ENCODE measurements around the gene LAMB1. TPM values are rescaled to one million over a fixed set of nuclear protein-coding genes. Genes with fewer than 3 reads are reported as not detected.
"Not testable (repeated sequence)": the region's sequence is repeated elsewhere in the genome, so short reads cannot be mapped to it uniquely, and the experiment has no call there.

LAMB1 gene
- total and polyA plus RNA-seq, 2 donors from 2014 or later, result 140 to 312 TPM

DNA sequence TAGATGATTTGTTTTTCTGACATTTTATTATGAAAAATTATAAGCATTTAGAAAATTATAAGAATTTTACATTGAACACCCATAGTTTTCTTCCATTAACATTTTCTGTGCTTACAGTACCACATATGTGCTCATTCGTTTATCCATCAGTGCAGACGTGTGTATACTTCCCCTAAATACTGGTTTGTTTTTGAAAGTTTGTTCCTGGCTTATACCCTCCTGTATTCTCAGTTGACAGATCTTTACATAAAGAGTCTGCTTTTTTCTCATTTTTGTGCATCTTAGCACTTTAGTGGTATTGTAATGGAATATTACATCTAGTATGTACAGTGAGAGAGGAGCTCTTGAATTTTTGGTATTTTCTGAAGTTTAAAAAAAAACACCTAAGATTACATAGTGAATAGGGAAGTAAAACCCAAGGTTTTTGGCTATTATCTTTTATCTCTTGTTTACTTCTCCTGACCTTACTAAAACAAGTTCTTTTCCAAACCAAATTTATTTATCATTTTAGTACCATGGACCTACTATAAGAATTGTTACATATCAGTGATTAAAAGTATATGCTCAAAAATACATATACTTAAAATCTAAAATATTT lies 103.9 kb downstream of the LAMB1 start:
- Histone ChIP-seq H3K27me3 (ENCODE audit: control insufficient read depth, insufficient read depth, low read length) (no peaks in the 10 kb centered on the region), H3K27ac (ENCODE audit: low read depth in 2 of 2, low read length in 2 of 2) (no peak overlapping the region), H3K9ac (ENCODE audit: low read length in 3 of 3) (no peak overlapping the region), H3K4me3 (ENCODE audit: low read length in 3 of 3) (no peak overlapping the region), H3K4me1 (ENCODE audit: control insufficient read depth in 2 of 3, insufficient read depth in 2 of 3, low read depth in 1 of 3, low read length in 3 of 3) (no peaks in the 10 kb centered on the region), H3K9me3 (ENCODE audit: control insufficient read depth in 2 of 3, insufficient read depth in 1 of 3, low read length in 3 of 3) (no peaks in the 10 kb centered on the region), H3K36me3 (ENCODE audit: control insufficient read depth in 2 of 3, insufficient read depth in 3 of 3, low read length in 3 of 3) (peaks cover 0 to 19% (median 7%) of the 10 kb centered on the region in 3 donors)
- FAIRE-seq, result no peak
- DNase-seq, result no peak
- intact Hi-C loops (cut with DNase I), result no loop called here
- TF ChIP-seq, protein P1, sequence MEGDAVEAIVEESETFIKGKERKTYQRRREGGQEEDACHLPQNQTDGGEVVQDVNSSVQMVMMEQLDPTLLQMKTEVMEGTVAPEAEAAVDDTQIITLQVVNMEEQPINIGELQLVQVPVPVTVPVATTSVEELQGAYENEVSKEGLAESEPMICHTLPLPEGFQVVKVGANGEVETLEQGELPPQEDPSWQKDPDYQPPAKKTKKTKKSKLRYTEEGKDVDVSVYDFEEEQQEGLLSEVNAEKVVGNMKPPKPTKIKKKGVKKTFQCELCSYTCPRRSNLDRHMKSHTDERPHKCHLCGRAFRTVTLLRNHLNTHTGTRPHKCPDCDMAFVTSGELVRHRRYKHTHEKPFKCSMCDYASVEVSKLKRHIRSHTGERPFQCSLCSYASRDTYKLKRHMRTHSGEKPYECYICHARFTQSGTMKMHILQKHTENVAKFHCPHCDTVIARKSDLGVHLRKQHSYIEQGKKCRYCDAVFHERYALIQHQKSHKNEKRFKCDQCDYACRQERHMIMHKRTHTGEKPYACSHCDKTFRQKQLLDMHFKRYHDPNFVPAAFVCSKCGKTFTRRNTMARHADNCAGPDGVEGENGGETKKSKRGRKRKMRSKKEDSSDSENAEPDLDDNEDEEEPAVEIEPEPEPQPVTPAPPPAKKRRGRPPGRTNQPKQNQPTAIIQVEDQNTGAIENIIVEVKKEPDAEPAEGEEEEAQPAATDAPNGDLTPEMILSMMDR (IDR thresholded peaks at IDR 0.05; ENCODE audit: borderline replicate concordance, extremely low read depth, insufficient read depth), result no peak

- H3K27ac ChIP-seq (ENCODE audit: low read depth in 2 of 2, low read length in 2 of 2), result peak overlapping the region in 1 of 2 donors; percentile 33
- H3K36me3 ChIP-seq (ENCODE audit: control insufficient read depth in 2 of 3, insufficient read depth in 3 of 3, low read length in 3 of 3); FAIRE-seq; intact Hi-C loops (cut with DNase I); H3K9me3 ChIP-seq (ENCODE audit: control insufficient read depth in 2 of 3, insufficient read depth in 1 of 3, low read length in 3 of 3); DNase-seq; H3K27me3 ChIP-seq (ENCODE audit: control insufficient read depth, insufficient read depth, low read length): not testable (repeated sequence)
- H3K4me1 ChIP-seq (ENCODE audit: control insufficient read depth in 2 of 3, insufficient read depth in 2 of 3, low read depth in 1 of 3, low read length in 3 of 3), result peaks cover 0 to 11% (median 3%) of the 10 kb centered on the region in 3 donors
- peak overlapping the region; percentile 0 to 92 (median 90) for H3K9ac ChIP-seq (ENCODE audit: low read length in 3 of 3)
- H3K4me3 ChIP-seq (ENCODE audit: low read length in 3 of 3), result peak overlapping the region; percentile 7 to 95 (median 87)
These were observed 110.6 kb downstream of the LAMB1 start for GRCh38 chr7:107892367-107892741.

DNA sequence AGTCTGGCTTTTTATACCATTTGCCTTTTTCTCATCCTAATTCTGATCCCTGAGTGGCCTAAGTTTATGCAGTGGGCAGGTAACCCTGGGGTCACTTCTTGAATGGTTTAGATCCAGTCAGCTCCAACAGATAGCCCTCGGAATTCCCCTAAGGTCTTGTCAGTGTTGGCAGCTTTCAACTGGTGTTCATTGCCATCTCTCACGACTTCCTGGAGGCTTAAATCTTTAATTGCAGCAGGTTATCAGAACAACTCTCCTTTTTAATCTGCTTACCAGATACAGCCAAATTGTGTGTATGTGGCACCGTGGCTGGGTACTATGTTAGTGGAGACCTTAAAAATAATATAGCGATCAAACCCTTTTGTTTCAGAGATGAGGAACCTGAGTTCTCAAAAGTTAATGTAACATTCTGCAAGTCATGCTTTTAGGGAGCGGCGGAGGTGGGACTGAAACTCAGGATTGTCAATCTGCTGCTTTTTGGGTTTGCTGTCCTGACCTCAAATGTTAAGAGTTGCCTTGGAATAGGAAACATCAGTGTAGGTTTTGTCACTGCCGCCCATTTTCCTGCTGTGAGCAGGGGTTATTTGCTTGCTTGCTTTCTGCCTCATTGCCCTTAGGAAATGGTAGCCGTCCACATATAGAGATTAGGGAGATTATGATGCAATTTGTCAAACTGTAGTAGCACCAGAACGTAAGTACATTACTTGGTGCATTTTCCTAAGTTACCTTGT lies 111.2 kb downstream of the LAMB1 start:
- no peak for FAIRE-seq
- Histone ChIP-seq H3K9me3 (ENCODE audit: control insufficient read depth in 2 of 3, insufficient read depth in 1 of 3, low read length in 3 of 3) (no peaks in the 10 kb centered on the region), H3K36me3 (ENCODE audit: control insufficient read depth in 2 of 3, insufficient read depth in 3 of 3, low read length in 3 of 3) (peaks cover 0 to 5% (median 0%) of the 10 kb centered on the region in 3 donors), H3K27me3 (ENCODE audit: control insufficient read depth, insufficient read depth, low read length) (no peaks in the 10 kb centered on the region), H3K9ac (ENCODE audit: low read length in 3 of 3) (peak overlapping the region; percentile 87 to 92 (median 90)), H3K4me1 (ENCODE audit: control insufficient read depth in 2 of 3, insufficient read depth in 2 of 3, low read depth in 1 of 3, low read length in 3 of 3) (peaks cover 0 to 11% (median 3%) of the 10 kb centered on the region in 3 donors), H3K4me3 (ENCODE audit: low read length in 3 of 3) (peak overlapping the region; percentile 87 to 95 (median 91)), H3K27ac (ENCODE audit: low read depth in 2 of 2, low read length in 2 of 2) (peak overlapping the region; percentile 95 to 98)
- intact Hi-C loops (cut with DNase I), result no loop called here
- peak in 2 of 5 donors; percentile 5 to 14 for DNase-seq
- TF ChIP-seq, protein P1 (IDR thresholded peaks at IDR 0.05; ENCODE audit: borderline replicate concordance, extremely low read depth, insufficient read depth), result no peak

GRCh38 chr7:107890962-107891635 lies 111.9 kb downstream of the LAMB1 start, which contains the start of gene DLD:
TSS of gene DLD (plus strand) at chr7:107891183. CDS start at chr7:107891251, 68 bp downstream.
- Histone ChIP-seq H3K36me3 (ENCODE audit: control insufficient read depth in 2 of 3, insufficient read depth in 3 of 3, low read length in 3 of 3) (peaks cover 0 to 5% (median 0%) of the 10 kb centered on the region in 3 donors), H3K27ac (ENCODE audit: low read depth in 2 of 2, low read length in 2 of 2) (peak within 1 kb of the TSS; percentile 95 to 98), H3K9ac (ENCODE audit: low read length in 3 of 3) (peak within 1 kb of the TSS; percentile 87 to 92 (median 90)), H3K4me3 (ENCODE audit: low read length in 3 of 3) (peak within 1 kb of the TSS; percentile 87 to 95 (median 91)), H3K27me3 (ENCODE audit: control insufficient read depth, insufficient read depth, low read length) (no peaks in the 10 kb centered on the region), H3K9me3 (ENCODE audit: control insufficient read depth in 2 of 3, insufficient read depth in 1 of 3, low read length in 3 of 3) (no peaks in the 10 kb centered on the region), H3K4me1 (ENCODE audit: control insufficient read depth in 2 of 3, insufficient read depth in 2 of 3, low read depth in 1 of 3, low read length in 3 of 3) (peaks cover 0 to 11% (median 3%) of the 10 kb centered on the region in 3 donors)
- DNase-seq, result peak; percentile 94 to 98 (median 96)
- no peak for FAIRE-seq
- TF ChIP-seq, protein P1 (IDR thresholded peaks at IDR 0.05; ENCODE audit: borderline replicate concordance, extremely low read depth, insufficient read depth), result no peak
- intact Hi-C loops (cut with DNase I), result no loop called here

Measured in kidney (tissue), 14 donors.